H1 (cell line): Measurements from ENCODE around the gene CREBZF. TPM values are rescaled to one million over a fixed set of nuclear protein-coding genes. Genes with fewer than 3 reads are reported as not detected.

Experiments used
- CHD1 ChIP-seq: IDR thresholded peaks from 2 replicates; pipeline ENCODE4 v1.6.1; 2012; ENCODE audit warnings: low read depth, low read length, improper control_type of control experiment
- GTF2F1 ChIP-seq: IDR thresholded peaks from 2 replicates; pipeline ENCODE4 v1.6.1; 2012; ENCODE audit warnings: low read depth, low read length, improper control_type of control experiment, borderline replicate concordance
- JUN ChIP-seq: IDR thresholded peaks from 2 replicates; pipeline ENCODE4 v1.6.1; 2011; ENCODE audit warnings: low read depth, mild to moderate bottlenecking, improper control_type of control experiment, low read length
- TEAD4 ChIP-seq: IDR thresholded peaks from 2 replicates; pipeline ENCODE4 v1.6.1; 2012; ENCODE audit warnings: low read depth, low read length, inconsistent platforms, mixed read lengths
- ZNF274 ChIP-seq: IDR thresholded peaks from 2 replicates; pipeline ENCODE4 v1.7.0; 2012; ENCODE audit warnings: low read length, borderline replicate concordance; ENCODE audit errors: extremely low read depth
- polyA plus RNA-seq, 7 experiments: library from polyadenylated mRNA; depleted of rRNA in 3 of 7; stranded (reverse) in 5 of 7; unstranded in 2 of 7; fragments of >200 nt in 5 of 7; fragments of 200-250 nt in 2 of 7; gene quantifications; 1 replicate in 5 of 7; 2 replicates in 1 of 7; 4 replicates in 1 of 7; pipeline versions ENCODE4 v1.2.1 to v1.2.3, GENCODE V29; 2011 to 2013; ENCODE audit warnings: missing spikeins in 2 of 7, mixed read lengths in 2 of 7
- total RNA-seq: library from RNA; stranded (reverse); fragmentation: NEBNext Ultra II Directional; extraction: Animal tissue kit (Norgen Biotek cat#: 25700); gene quantifications from 2 replicates; pipeline ENCODE4 v1.2.1, GENCODE V29; 2021
- TF ChIP-seq, protein P1 (sequence below): fragments of 300-600 bp; sonication (generic); IDR thresholded peaks from 2 replicates; pipeline ENCODE4 v1.7.1; 2012; ENCODE audit warnings: low read length, moderate library complexity, mild to moderate bottlenecking, inconsistent platforms; ENCODE audit not compliant: insufficient replicate concordance

The CREBZF gene
- total and polyA plus RNA-seq, 2 of the 8 experiments (the other 6 are each of a cell fraction or from before 2014, with no cell fraction given), result 15.4 to 44.9 TPM

DNA sequence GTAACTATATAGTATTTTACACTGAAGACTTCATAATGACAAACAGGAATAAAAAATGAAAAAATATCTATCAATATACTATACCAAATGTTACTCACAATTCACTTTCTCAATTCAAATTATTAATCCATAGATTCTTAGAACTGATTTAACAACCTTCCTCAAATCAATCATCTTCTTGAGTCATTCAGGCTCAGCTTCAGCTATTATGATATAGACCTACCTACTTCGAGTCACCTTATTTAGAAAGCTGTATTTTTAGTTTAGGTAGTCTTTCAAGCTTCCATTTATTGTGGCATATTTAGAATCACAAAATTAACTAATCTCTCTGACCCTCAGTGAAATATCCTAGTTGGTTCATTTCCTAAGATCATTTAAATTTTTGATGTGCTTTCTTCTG, 8.2 kb downstream of the CREBZF start (continued):
- TF ChIP-seq ZNF274 (no peak), CHD1 (no peak), JUN (no peak), TEAD4 (no peak), GTF2F1 (no peak)
- TF ChIP-seq, protein P1, sequence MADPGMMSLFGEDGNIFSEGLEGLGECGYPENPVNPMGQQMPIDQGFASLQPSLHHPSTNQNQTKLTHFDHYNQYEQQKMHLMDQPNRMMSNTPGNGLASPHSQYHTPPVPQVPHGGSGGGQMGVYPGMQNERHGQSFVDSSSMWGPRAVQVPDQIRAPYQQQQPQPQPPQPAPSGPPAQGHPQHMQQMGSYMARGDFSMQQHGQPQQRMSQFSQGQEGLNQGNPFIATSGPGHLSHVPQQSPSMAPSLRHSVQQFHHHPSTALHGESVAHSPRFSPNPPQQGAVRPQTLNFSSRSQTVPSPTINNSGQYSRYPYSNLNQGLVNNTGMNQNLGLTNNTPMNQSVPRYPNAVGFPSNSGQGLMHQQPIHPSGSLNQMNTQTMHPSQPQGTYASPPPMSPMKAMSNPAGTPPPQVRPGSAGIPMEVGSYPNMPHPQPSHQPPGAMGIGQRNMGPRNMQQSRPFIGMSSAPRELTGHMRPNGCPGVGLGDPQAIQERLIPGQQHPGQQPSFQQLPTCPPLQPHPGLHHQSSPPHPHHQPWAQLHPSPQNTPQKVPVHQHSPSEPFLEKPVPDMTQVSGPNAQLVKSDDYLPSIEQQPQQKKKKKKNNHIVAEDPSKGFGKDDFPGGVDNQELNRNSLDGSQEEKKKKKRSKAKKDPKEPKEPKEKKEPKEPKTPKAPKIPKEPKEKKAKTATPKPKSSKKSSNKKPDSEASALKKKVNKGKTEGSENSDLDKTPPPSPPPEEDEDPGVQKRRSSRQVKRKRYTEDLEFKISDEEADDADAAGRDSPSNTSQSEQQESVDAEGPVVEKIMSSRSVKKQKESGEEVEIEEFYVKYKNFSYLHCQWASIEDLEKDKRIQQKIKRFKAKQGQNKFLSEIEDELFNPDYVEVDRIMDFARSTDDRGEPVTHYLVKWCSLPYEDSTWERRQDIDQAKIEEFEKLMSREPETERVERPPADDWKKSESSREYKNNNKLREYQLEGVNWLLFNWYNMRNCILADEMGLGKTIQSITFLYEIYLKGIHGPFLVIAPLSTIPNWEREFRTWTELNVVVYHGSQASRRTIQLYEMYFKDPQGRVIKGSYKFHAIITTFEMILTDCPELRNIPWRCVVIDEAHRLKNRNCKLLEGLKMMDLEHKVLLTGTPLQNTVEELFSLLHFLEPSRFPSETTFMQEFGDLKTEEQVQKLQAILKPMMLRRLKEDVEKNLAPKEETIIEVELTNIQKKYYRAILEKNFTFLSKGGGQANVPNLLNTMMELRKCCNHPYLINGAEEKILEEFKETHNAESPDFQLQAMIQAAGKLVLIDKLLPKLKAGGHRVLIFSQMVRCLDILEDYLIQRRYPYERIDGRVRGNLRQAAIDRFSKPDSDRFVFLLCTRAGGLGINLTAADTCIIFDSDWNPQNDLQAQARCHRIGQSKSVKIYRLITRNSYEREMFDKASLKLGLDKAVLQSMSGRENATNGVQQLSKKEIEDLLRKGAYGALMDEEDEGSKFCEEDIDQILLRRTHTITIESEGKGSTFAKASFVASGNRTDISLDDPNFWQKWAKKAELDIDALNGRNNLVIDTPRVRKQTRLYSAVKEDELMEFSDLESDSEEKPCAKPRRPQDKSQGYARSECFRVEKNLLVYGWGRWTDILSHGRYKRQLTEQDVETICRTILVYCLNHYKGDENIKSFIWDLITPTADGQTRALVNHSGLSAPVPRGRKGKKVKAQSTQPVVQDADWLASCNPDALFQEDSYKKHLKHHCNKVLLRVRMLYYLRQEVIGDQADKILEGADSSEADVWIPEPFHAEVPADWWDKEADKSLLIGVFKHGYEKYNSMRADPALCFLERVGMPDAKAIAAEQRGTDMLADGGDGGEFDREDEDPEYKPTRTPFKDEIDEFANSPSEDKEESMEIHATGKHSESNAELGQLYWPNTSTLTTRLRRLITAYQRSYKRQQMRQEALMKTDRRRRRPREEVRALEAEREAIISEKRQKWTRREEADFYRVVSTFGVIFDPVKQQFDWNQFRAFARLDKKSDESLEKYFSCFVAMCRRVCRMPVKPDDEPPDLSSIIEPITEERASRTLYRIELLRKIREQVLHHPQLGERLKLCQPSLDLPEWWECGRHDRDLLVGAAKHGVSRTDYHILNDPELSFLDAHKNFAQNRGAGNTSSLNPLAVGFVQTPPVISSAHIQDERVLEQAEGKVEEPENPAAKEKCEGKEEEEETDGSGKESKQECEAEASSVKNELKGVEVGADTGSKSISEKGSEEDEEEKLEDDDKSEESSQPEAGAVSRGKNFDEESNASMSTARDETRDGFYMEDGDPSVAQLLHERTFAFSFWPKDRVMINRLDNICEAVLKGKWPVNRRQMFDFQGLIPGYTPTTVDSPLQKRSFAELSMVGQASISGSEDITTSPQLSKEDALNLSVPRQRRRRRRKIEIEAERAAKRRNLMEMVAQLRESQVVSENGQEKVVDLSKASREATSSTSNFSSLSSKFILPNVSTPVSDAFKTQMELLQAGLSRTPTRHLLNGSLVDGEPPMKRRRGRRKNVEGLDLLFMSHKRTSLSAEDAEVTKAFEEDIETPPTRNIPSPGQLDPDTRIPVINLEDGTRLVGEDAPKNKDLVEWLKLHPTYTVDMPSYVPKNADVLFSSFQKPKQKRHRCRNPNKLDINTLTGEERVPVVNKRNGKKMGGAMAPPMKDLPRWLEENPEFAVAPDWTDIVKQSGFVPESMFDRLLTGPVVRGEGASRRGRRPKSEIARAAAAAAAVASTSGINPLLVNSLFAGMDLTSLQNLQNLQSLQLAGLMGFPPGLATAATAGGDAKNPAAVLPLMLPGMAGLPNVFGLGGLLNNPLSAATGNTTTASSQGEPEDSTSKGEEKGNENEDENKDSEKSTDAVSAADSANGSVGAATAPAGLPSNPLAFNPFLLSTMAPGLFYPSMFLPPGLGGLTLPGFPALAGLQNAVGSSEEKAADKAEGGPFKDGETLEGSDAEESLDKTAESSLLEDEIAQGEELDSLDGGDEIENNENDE, result no peak
